OCI-LY7 (cell line): ENCODE results near the gene LRRC3C. TPM values are rescaled to one million over a fixed set of nuclear protein-coding genes. Genes with fewer than 3 reads are reported as not detected.

Experiments
- BruUV-seq: library from RNA; stranded (reverse); fragments of 400-500 nt; replicated peaks from 2 replicates; lab custom pipeline; 2021; lab: Mats Ljungman, UMichigan
- CTCF ChIA-PET: fragments of 300-600 bp; sonication (Branson Sonifier 250); formaldehyde crosslinking; loops from one replicate; lab custom pipeline; 2022; ENCODE audit warnings: antibody characterized with exemption; ENCODE audit not compliant: unreplicated experiment; lab: Charles Lee
- POLR2A ChIA-PET: fragments of 300-600 bp; sonication (Branson Sonifier 250); formaldehyde crosslinking; loops from one replicate; lab custom pipeline; 2022; ENCODE audit warnings: antibody characterized with exemption; lab: Charles Lee
- DNase-seq: peaks from one replicate; pipeline ENCODE4 v3.0.0-alpha.2; 2015; ENCODE audit warnings: low spot score
- H2AFZ ChIP-seq: fragments of 200-600 bp; sonication (generic), shearing (Covaris generic); 2 replicates; pipeline ENCODE4 v1.6.1; 2014; ENCODE audit warnings: mild to moderate bottlenecking, antibody characterized with exemption, low read length, moderate library complexity
- H3K27ac ChIP-seq: fragments of 200-600 bp; sonication (generic); 2 replicates; pipeline ENCODE4 v1.5.1; 2014; ENCODE audit warnings: mixed run types, low read depth, mild to moderate bottlenecking, moderate library complexity, low read length, inconsistent platforms; ENCODE audit not compliant: poor library complexity, severe bottlenecking
- H3K36me3 ChIP-seq: fragments of 200-600 bp; sonication (generic); 2 replicates; pipeline ENCODE4 v1.6.1; 2014; ENCODE audit warnings: mild to moderate bottlenecking, antibody characterized with exemption, low read length, moderate library complexity, mixed read lengths; ENCODE audit not compliant: insufficient read depth
- H3K4me1 ChIP-seq: fragments of 200-600 bp; sonication (generic); 2 replicates; pipeline ENCODE4 v1.5.1; 2014; ENCODE audit warnings: mild to moderate bottlenecking, low read length; ENCODE audit not compliant: insufficient read depth, poor library complexity, severe bottlenecking
- H3K4me2 ChIP-seq: fragments of 200-600 bp; sonication (generic); 2 replicates; pipeline ENCODE4 v1.6.1; 2014; ENCODE audit warnings: mild to moderate bottlenecking, low read length
- H3K4me3 ChIP-seq: fragments of 200-600 bp; sonication (generic); 2 replicates; pipeline ENCODE4 v1.5.1; 2014; ENCODE audit warnings: mild to moderate bottlenecking, low read depth, low read length; ENCODE audit not compliant: poor library complexity, severe bottlenecking
- H3K79me2 ChIP-seq: fragments of 200-600 bp; sonication (generic); 2 replicates; pipeline ENCODE4 v1.6.1; 2016; ENCODE audit warnings: low read depth, mild to moderate bottlenecking, low read length, moderate library complexity, mixed read lengths; ENCODE audit not compliant: insufficient read depth
- H3K9me2 ChIP-seq: fragments of 200-600 bp; sonication (generic); 2 replicates; pipeline ENCODE4 v1.6.1; 2016; ENCODE audit warnings: mild to moderate bottlenecking, low read length, mixed read lengths; ENCODE audit not compliant: insufficient read depth
- H3K9me3 ChIP-seq: fragments of 200-600 bp; sonication (generic); 2 replicates; pipeline ENCODE4 v1.6.1; 2014; ENCODE audit warnings: mild to moderate bottlenecking, mixed run types, low read length, mixed read lengths
- H4K20me1 ChIP-seq: fragments of 200-600 bp; sonication (generic); 2 replicates; pipeline ENCODE4 v1.6.1; 2014; ENCODE audit warnings: mild to moderate bottlenecking, antibody characterized with exemption, low read length, moderate library complexity, mixed read lengths; ENCODE audit not compliant: insufficient read depth
- EZH2phosphoT487 ChIP-seq: fragments of 200-600 bp; sonication (generic); IDR thresholded peaks from 2 replicates; pipeline ENCODE4 v1.6.1; 2018; ENCODE audit warnings: low read depth, borderline replicate concordance, mild to moderate bottlenecking, mixed run types, antibody characterized with exemption, low read length, moderate library complexity, mixed read lengths
- intact Hi-C: fragments of 100-400 bp; cut with micrococcal nuclease; formaldehyde crosslinking; loops from one replicate; pipeline ENCODE4 v1.10.0; 2022; ENCODE audit not compliant: unreplicated experiment
- total RNA-seq, 2 experiments: library from RNA; depleted of rRNA in 1 of 2; stranded (reverse); fragments of >200 nt in 1 of 2; shearing (Covaris generic) in 1 of 2; gene quantifications; 2 replicates each; pipeline ENCODE4 v1.2.3, GENCODE V29; 2014 to 2022
- TF ChIP-seq, protein P1 (sequence below): fragments of 200-600 bp; sonication (generic); conservative IDR thresholded peaks from 2 replicates; pipeline ENCODE4 v1.5.1; 2014; ENCODE audit warnings: mild to moderate bottlenecking, antibody characterized with exemption, low read length, moderate library complexity, mixed read lengths

Gene LRRC3C
- total RNA-seq, 2 experiments from 2014 or later: not detected

DNA sequence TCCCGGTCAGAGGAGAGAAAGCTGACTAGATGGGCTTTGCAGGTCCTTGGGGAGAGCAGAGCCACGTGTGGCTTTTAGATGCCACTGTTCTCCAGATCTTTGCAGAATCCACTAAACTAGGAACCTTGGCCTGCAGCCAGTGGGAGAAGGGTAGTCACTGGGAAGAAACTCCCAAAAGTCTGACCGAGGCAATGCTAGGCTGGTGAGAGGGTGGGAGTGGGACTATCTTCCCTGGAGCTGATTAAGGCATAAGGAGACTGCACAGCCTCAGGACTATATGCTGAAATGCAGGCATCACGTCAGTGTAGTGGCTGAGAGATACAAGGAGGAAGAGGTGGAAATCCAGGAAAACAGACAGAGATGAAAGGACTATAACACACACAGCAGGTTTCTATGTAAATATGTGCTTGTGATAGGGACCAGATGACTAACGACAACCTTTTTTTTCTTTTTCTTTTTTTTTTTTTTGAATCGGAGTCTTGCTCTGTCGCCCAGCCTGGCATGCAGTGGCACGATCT is 33.1 kb downstream of the LRRC3C start:
- DNase-seq: no peak
- no TSS peak for BruUV-seq
- CTCF ChIA-PET: no interaction called here
- Histone ChIP-seq H3K4me3 (no peak overlapping the region), H3K27ac (no peak overlapping the region), H3K4me1 (peaks cover 25% of the 10 kb centered on the region), H3K9me2 (no peaks in the 10 kb centered on the region), H4K20me1 (no peaks in the 10 kb centered on the region), H3K79me2 (no peaks in the 10 kb centered on the region), H3K9me3 (no peaks in the 10 kb centered on the region), H2AFZ (no peak overlapping the region), H3K36me3 (no peaks in the 10 kb centered on the region), H3K4me2 (no peak overlapping the region)
- POLR2A ChIA-PET: interaction anchor here (1.2 kb wide), 1 partner anchor 18 kb away, joined by 3 read pairs; no protein-coding TSS in a partner anchor
- intact Hi-C loops: no loop called here
- TF ChIP-seq EZH2phosphoT487: no peak
- TF ChIP-seq, protein P1, sequence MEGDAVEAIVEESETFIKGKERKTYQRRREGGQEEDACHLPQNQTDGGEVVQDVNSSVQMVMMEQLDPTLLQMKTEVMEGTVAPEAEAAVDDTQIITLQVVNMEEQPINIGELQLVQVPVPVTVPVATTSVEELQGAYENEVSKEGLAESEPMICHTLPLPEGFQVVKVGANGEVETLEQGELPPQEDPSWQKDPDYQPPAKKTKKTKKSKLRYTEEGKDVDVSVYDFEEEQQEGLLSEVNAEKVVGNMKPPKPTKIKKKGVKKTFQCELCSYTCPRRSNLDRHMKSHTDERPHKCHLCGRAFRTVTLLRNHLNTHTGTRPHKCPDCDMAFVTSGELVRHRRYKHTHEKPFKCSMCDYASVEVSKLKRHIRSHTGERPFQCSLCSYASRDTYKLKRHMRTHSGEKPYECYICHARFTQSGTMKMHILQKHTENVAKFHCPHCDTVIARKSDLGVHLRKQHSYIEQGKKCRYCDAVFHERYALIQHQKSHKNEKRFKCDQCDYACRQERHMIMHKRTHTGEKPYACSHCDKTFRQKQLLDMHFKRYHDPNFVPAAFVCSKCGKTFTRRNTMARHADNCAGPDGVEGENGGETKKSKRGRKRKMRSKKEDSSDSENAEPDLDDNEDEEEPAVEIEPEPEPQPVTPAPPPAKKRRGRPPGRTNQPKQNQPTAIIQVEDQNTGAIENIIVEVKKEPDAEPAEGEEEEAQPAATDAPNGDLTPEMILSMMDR: no peak

DNA sequence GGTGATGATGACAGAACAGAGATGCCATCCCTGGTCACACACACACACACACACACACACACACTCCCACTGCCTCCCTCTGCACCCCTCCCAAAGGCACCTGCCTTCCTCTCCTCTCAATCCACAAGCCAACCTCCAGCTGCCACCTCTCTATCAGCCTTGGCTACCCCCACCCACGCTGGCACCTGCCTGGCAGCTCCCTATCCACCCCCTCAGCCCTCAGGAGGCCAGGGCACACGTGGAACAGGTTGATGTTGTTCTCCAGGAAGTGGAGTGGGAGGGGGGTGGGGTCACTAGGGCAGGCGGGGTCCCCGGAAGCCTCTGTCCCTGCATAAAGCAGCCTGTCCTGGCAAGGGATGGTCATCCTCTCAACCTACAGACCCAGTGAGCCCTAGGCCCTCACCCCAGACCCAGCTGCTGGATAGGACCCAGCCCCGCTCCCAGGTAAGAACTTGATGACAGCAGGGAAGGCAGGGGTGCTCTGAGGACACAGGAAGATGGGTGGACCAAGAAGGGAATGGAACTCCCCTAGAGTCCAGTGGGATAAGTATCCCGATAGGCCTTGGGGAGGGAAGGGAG is 35.2 kb downstream of the LRRC3C start, which contains the start of gene GSDMA:
TSS of gene GSDMA (plus strand) at position 363 of the 579 bp plus-strand sequence. CDS start 2,684 bp downstream, outside the sequence.
- BruUV-seq: no TSS peak
- no peak for TF ChIP-seq EZH2phosphoT487
- TF ChIP-seq, protein P1: no peak
- Histone ChIP-seq H3K4me2 (no peak within 1 kb of the TSS; the same call in 1 of the 2 replicates), H4K20me1 (no peaks in the 10 kb centered on the region), H3K79me2 (no peaks in the 10 kb centered on the region), H3K9me3 (no peaks in the 10 kb centered on the region), H3K36me3 (no peaks in the 10 kb centered on the region), H3K9me2 (no peaks in the 10 kb centered on the region), H3K4me1 (peaks cover 32% of the 10 kb centered on the region), H3K27ac (no peak within 1 kb of the TSS), H3K4me3 (no peak within 1 kb of the TSS), H2AFZ (peak within 1 kb of the TSS; percentile 23; the same call in 1 of the 2 replicates)
- POLR2A ChIA-PET: no interaction called here
- intact Hi-C loops: no loop called here
- peak; percentile 15 for DNase-seq
- CTCF ChIA-PET: no interaction called here

DNA sequence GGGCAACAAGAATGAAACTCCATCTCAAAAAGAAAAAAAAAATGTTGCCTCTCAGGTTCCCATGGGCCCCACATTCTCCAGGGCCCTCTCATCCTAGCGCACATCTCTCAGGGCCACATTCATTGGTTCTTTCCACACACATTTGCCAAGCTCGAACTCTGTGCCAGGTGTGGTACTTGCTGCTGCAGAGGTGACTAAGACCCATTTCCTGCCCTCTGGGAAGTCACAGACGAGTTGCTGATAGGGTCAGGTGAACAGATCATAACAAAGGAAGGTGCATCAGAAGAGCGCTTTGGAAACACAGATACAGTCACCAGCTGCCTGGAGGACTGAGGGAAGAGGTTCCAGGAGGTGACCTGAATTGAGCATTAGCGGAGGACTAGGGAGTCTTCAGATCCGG is 36.3 kb downstream of the LRRC3C start:
- Histone ChIP-seq H3K79me2 (no peaks in the 10 kb centered on the region), H4K20me1 (no peaks in the 10 kb centered on the region), H3K9me3 (no peaks in the 10 kb centered on the region), H2AFZ (no peak overlapping the region), H3K36me3 (no peaks in the 10 kb centered on the region), H3K27ac (no peak overlapping the region), H3K9me2 (no peaks in the 10 kb centered on the region), H3K4me2 (no peak overlapping the region), H3K4me3 (no peak overlapping the region), H3K4me1 (peaks cover 29% of the 10 kb centered on the region)
- intact Hi-C loops: no loop called here
- ChIA-PET CTCF (no interaction called here), POLR2A (interaction anchor here (0.7 kb wide), 1 partner anchor 18 kb away, joined by 3 read pairs; no protein-coding TSS in a partner anchor)
- no peak for DNase-seq
- TF ChIP-seq, protein P1: no peak
- TF ChIP-seq EZH2phosphoT487: no peak
- no TSS peak for BruUV-seq
